Measurements from ENCODE around the gene FIBCD1.

The FIBCD1 gene

DNA sequence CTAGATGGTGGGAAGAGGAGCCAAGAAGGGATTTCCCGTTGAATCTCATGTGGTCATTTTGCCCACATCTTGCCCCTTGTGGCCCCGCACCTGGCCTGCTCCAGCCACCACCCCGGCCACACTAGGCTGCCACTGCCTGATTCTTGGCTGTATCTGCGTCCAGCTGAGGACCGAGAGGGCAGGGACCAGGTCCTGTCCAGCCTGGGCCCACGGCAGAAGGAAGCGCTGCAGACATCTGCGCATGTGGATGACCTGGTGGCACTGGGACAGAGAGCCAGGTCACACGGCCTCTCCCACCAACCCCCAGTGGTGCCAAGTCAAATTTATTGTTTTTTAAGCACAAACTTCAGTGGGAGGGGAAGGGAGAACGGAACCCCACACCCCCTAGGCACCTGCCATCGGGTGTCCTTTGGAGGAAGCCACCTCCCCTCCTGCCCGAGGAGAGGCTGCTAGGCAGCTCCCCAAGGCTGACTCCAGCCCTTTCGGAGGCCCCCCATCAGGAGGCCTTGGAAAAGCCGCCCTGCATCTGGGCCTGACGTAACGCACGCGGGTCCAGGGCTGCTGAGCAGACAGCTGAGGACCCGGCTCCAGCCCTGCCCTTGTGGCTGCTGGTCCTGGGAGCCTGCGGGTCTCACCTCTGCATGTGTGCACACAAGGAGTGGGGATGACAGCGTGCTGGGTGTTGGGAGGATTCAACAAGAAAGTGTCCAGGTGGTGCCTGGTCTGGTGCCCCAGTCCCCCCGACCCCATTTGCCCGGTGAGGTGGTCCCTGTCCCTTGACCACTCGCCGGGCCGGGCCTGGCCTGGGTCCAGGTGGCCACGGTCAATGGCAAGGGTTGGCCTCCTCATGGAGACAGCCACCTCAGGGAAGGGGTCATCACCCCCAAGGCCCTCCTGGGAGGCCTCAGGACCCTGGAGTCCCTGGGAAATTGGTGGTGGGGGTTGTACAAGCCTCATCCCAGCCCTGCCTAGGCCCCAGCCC lies 36.6 kb downstream of the FIBCD1 start:
- no peaks in the 10 kb centered on the region for H3K4me1 ChIP-seq (ENCODE audit: control insufficient read depth in 5 of 5, insufficient read depth in 5 of 5, low read length in 5 of 5)
- H3K36me3 ChIP-seq (ENCODE audit: control insufficient read depth in 5 of 5, insufficient read depth in 5 of 5, low read length in 5 of 5) = no peaks in the 10 kb centered on the region
- H3K27me3 ChIP-seq (ENCODE audit: control insufficient read depth in 5 of 5, insufficient read depth in 4 of 5, low read length in 5 of 5) = peaks cover 30 to 67% (median 58%) of the 10 kb centered on the region in 5 donors
- no peak overlapping the region for H3K27ac ChIP-seq (ENCODE audit: low read depth, low read length)
- H3K9me3 ChIP-seq (ENCODE audit: control insufficient read depth in 5 of 5, low read length in 5 of 5) = no peaks in the 10 kb centered on the region
- H3K9ac ChIP-seq (ENCODE audit: low read length in 5 of 5) = no peak overlapping the region
- H3K4me3 ChIP-seq (ENCODE audit: low read depth in 1 of 5, low read length in 5 of 5) = no peak overlapping the region

DNA sequence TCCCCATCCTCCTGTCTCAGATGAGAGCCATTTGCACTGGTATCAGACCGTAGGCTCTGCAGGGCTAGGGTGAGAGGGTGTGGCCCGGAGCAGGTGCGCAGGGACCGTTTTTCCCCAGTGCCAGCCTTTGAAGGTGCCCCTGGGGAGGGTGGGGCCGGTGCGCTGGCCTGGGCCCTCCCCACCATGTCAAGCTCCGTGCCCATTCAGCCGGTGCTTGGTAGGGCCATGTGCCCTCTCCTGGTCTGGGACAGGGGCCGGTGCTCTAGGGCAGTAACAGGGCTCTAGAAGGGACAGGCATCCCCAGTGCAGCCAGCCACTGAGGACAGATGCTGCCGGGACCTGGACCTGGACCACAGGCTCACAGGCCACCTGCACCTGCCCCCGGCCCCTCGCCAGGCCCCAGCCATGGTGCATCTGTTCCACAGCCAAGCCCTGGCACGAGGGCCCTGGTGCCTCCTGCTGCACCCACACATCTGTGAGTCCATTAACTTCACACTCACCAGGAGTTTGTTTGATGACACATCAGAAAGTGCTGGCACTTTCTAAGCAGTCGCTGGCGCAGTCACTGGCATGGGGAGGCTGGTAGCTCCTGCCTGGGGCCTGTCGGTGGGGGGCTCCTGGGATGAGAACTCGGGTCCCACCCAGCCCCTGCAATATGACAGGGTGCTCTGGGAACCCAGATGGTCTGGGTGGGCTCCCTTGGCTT lies 37.4 kb downstream of the FIBCD1 start:
- no peaks in the 10 kb centered on the region for H3K4me1 ChIP-seq (ENCODE audit: control insufficient read depth in 5 of 5, insufficient read depth in 5 of 5, low read length in 5 of 5)
- H3K36me3 ChIP-seq (ENCODE audit: control insufficient read depth in 5 of 5, insufficient read depth in 5 of 5, low read length in 5 of 5) = no peaks in the 10 kb centered on the region
- peaks cover 30 to 67% (median 60%) of the 10 kb centered on the region in 5 donors for H3K27me3 ChIP-seq (ENCODE audit: control insufficient read depth in 5 of 5, insufficient read depth in 4 of 5, low read length in 5 of 5)

GRCh38 chr9:130900701-130901497 lies 38.1 kb downstream of the FIBCD1 start:
- Histone ChIP-seq H3K4me3 (ENCODE audit: low read depth in 1 of 5, low read length in 5 of 5) (no peak overlapping the region), H3K36me3 (ENCODE audit: control insufficient read depth in 5 of 5, insufficient read depth in 5 of 5, low read length in 5 of 5) (no peaks in the 10 kb centered on the region), H3K4me1 (ENCODE audit: control insufficient read depth in 5 of 5, insufficient read depth in 5 of 5, low read length in 5 of 5) (no peaks in the 10 kb centered on the region), H3K27ac (ENCODE audit: low read depth, low read length) (no peak overlapping the region), H3K9ac (ENCODE audit: low read length in 5 of 5) (no peak overlapping the region), H3K9me3 (ENCODE audit: control insufficient read depth in 5 of 5, low read length in 5 of 5) (no peaks in the 10 kb centered on the region), H3K27me3 (ENCODE audit: control insufficient read depth in 5 of 5, insufficient read depth in 4 of 5, low read length in 5 of 5) (peaks cover 30 to 62% (median 56%) of the 10 kb centered on the region in 5 donors)

More for the DNA sequence above, 37.4 kb downstream of the FIBCD1 start:
- no peak overlapping the region for H3K4me3 ChIP-seq (ENCODE audit: low read depth in 1 of 5, low read length in 5 of 5)
- H3K27ac ChIP-seq (ENCODE audit: low read depth, low read length) = no peak overlapping the region
- H3K9ac ChIP-seq (ENCODE audit: low read length in 5 of 5) = no peak overlapping the region
- no peaks in the 10 kb centered on the region for H3K9me3 ChIP-seq (ENCODE audit: control insufficient read depth in 5 of 5, low read length in 5 of 5)

GRCh38 chr9:130899051-130899748 lies 39.8 kb downstream of the FIBCD1 start:
- no peaks in the 10 kb centered on the region for H3K9me3 ChIP-seq (ENCODE audit: control insufficient read depth in 5 of 5, low read length in 5 of 5)
- H3K27ac ChIP-seq (ENCODE audit: low read depth, low read length) = no peak overlapping the region
- peaks cover 30 to 57% (median 51%) of the 10 kb centered on the region in 5 donors for H3K27me3 ChIP-seq (ENCODE audit: control insufficient read depth in 5 of 5, insufficient read depth in 4 of 5, low read length in 5 of 5)
- no peaks in the 10 kb centered on the region for H3K36me3 ChIP-seq (ENCODE audit: control insufficient read depth in 5 of 5, insufficient read depth in 5 of 5, low read length in 5 of 5)
- H3K4me3 ChIP-seq (ENCODE audit: low read depth in 1 of 5, low read length in 5 of 5) = no peak overlapping the region
- H3K4me1 ChIP-seq (ENCODE audit: control insufficient read depth in 5 of 5, insufficient read depth in 5 of 5, low read length in 5 of 5) = peaks cover 0 to 13% (median 4%) of the 10 kb centered on the region in 5 donors
- no peak overlapping the region for H3K9ac ChIP-seq (ENCODE audit: low read length in 5 of 5)

DNA sequence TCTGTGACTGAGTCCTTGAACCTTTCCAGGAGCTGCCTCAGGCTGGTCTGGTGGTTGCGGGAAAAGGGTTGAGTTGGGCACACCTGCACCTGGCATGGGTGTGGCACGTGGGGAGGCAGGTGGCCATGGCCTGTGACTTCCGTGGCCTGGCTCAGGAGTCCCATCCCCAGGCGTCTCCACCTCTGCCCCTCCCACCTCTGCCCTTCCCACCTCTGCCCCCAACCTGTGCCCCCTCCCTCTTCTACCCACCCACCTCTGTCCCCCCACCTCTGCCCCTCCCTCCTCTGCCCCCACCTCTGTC lies 40.5 kb downstream of the FIBCD1 start:
- Histone ChIP-seq H3K4me1 (ENCODE audit: control insufficient read depth in 5 of 5, insufficient read depth in 5 of 5, low read length in 5 of 5) (peaks cover 0 to 20% (median 11%) of the 10 kb centered on the region in 5 donors), H3K27ac (ENCODE audit: low read depth, low read length) (no peak overlapping the region), H3K36me3 (ENCODE audit: control insufficient read depth in 5 of 5, insufficient read depth in 5 of 5, low read length in 5 of 5) (peaks cover 0 to 2% (median under 1%) of the 10 kb centered on the region in 5 donors), H3K9ac (ENCODE audit: low read length in 5 of 5) (no peak overlapping the region), H3K4me3 (ENCODE audit: low read depth in 1 of 5, low read length in 5 of 5) (no peak overlapping the region), H3K27me3 (ENCODE audit: control insufficient read depth in 5 of 5, insufficient read depth in 4 of 5, low read length in 5 of 5) (peaks cover 30 to 50% (median 44%) of the 10 kb centered on the region in 5 donors), H3K9me3 (ENCODE audit: control insufficient read depth in 5 of 5, low read length in 5 of 5) (no peaks in the 10 kb centered on the region)

- Histone ChIP-seq H3K4me1 (ENCODE audit: control insufficient read depth in 5 of 5, insufficient read depth in 5 of 5, low read length in 5 of 5) (peaks cover 0 to 25% (median 16%) of the 10 kb centered on the region in 5 donors), H3K4me3 (ENCODE audit: low read depth in 1 of 5, low read length in 5 of 5) (no peak overlapping the region), H3K9ac (ENCODE audit: low read length in 5 of 5) (no peak overlapping the region), H3K9me3 (ENCODE audit: control insufficient read depth in 5 of 5, low read length in 5 of 5) (no peaks in the 10 kb centered on the region), H3K36me3 (ENCODE audit: control insufficient read depth in 5 of 5, insufficient read depth in 5 of 5, low read length in 5 of 5) (peaks cover 0 to 7% (median 6%) of the 10 kb centered on the region in 5 donors), H3K27ac (ENCODE audit: low read depth, low read length) (no peak overlapping the region), H3K27me3 (ENCODE audit: control insufficient read depth in 5 of 5, insufficient read depth in 4 of 5, low read length in 5 of 5) (peaks cover 30 to 45% (median 40%) of the 10 kb centered on the region in 5 donors)
Observed at GRCh38 chr9:130897848-130898551, 41.0 kb downstream of the FIBCD1 start.

DNA sequence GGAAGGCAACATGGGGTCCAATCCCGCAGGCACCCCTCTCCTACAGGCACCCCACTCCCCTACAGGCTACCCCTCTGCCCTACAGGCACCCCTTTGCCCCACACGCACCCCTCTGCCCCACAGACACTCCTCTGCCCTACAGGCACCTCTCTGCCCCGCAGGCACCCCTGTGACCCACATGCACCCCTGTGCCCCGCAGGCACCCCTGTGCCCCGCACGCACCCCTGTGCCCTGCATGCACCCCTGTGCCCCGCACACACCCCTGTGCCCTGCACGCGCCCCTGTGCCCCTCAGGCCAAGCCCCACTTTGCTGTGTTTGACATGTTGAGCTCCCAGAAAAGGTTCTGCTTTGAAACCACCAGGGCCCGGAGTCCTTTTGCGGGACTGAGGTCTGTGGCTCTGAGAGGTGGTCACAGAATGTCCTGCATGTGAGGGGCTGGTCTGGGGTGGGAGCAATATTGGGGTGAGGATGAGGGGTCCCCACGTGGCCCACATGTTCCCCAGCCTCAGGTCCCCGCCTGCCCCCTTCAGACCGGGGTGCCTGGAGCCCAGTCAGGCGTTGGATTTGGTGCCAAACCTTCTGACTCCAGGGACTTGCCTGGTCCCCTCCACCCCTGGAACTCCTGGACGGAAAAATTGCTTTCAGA lies 41.8 kb downstream of the FIBCD1 start:
- Histone ChIP-seq H3K4me1 (ENCODE audit: control insufficient read depth in 5 of 5, insufficient read depth in 5 of 5, low read length in 5 of 5) (peaks cover 0 to 31% (median 24%) of the 10 kb centered on the region in 5 donors), H3K27ac (ENCODE audit: low read depth, low read length) (no peak overlapping the region), H3K9me3 (ENCODE audit: control insufficient read depth in 5 of 5, low read length in 5 of 5) (no peaks in the 10 kb centered on the region), H3K4me3 (ENCODE audit: low read depth in 1 of 5, low read length in 5 of 5) (no peak overlapping the region), H3K9ac (ENCODE audit: low read length in 5 of 5) (no peak overlapping the region), H3K36me3 (ENCODE audit: control insufficient read depth in 5 of 5, insufficient read depth in 5 of 5, low read length in 5 of 5) (peaks cover 0 to 13% (median 10%) of the 10 kb centered on the region in 5 donors), H3K27me3 (ENCODE audit: control insufficient read depth in 5 of 5, insufficient read depth in 4 of 5, low read length in 5 of 5) (peaks cover 26 to 40% (median 35%) of the 10 kb centered on the region in 5 donors)

- Histone ChIP-seq H3K9ac (ENCODE audit: low read length in 5 of 5) (no peak within 1 kb of the TSS), H3K9me3 (ENCODE audit: control insufficient read depth in 5 of 5, low read length in 5 of 5) (no peaks in the 10 kb centered on the region), H3K36me3 (ENCODE audit: control insufficient read depth in 5 of 5, insufficient read depth in 5 of 5, low read length in 5 of 5) (peaks cover 0 to 18% (median 10%) of the 10 kb centered on the region in 5 donors), H3K4me3 (ENCODE audit: low read depth in 1 of 5, low read length in 5 of 5) (no peak within 1 kb of the TSS), H3K4me1 (ENCODE audit: control insufficient read depth in 5 of 5, insufficient read depth in 5 of 5, low read length in 5 of 5) (peaks cover 0 to 31% (median 26%) of the 10 kb centered on the region in 5 donors), H3K27me3 (ENCODE audit: control insufficient read depth in 5 of 5, insufficient read depth in 4 of 5, low read length in 5 of 5) (peaks cover 23 to 33% (median 27%) of the 10 kb centered on the region in 5 donors), H3K27ac (ENCODE audit: low read depth, low read length) (no peak within 1 kb of the TSS)
Observed at GRCh38 chr9:130896233-130897014, 42.6 kb downstream of the FIBCD1 start, which contains the start of gene QRFP. Gene QRFP, minus strand, starts transcription at chr9:130896812. Its CDS starts 2,974 bp downstream, at chr9:130893838.
